RWPE2 (cell line): Measurements from ENCODE around the gene POLDIP3.

ENCODE experiments used
- ATAC-seq: fragments of 200-7000 bp; cut with Tn5 transposase; 3 replicates; pipeline ENCODE4 v1.9.1; 2021; ENCODE audit warnings: low read depth
- DNase-seq: peaks from one replicate; pipeline ENCODE4 v3.0.0-alpha.2; 2020; ENCODE audit warnings: low spot score
- H3K27ac ChIP-seq: fragments of 450-650 bp; 2 replicates; pipeline ENCODE4 v1.5.1; 2017; ENCODE audit warnings: mild to moderate bottlenecking; ENCODE audit not compliant: poor library complexity, severe bottlenecking
- H3K27me3 ChIP-seq: fragments of 250-450 bp; sonication (Bioruptor Pico); 2 replicates; pipeline ENCODE4 v1.5.1; 2021; ENCODE audit warnings: mild to moderate bottlenecking, moderate library complexity; ENCODE audit not compliant: insufficient read depth, poor library complexity, severe bottlenecking
- H3K36me3 ChIP-seq: fragments of 250-450 bp; sonication (Bioruptor Pico); 2 replicates; pipeline ENCODE4 v1.5.1; 2020; ENCODE audit warnings: low read depth, mild to moderate bottlenecking, moderate library complexity
- H3K4me1 ChIP-seq: fragments of 250-450 bp; sonication (Bioruptor Pico); 2 replicates; pipeline ENCODE4 v1.5.1; 2021; ENCODE audit warnings: mild to moderate bottlenecking, moderate library complexity; ENCODE audit not compliant: insufficient read depth, poor library complexity, severe bottlenecking
- H3K4me3 ChIP-seq: fragments of 250-450 bp; sonication (Bioruptor Pico); 2 replicates; pipeline ENCODE4 v1.5.1; 2021; ENCODE audit warnings: mild to moderate bottlenecking, moderate library complexity; ENCODE audit not compliant: severe bottlenecking
- H3K9me3 ChIP-seq: fragments of 250-450 bp; sonication (Bioruptor Pico); 2 replicates; pipeline ENCODE4 v1.5.1; 2021; ENCODE audit warnings: mild to moderate bottlenecking, moderate library complexity; ENCODE audit not compliant: severe bottlenecking
- CTCF ChIP-seq: fragments of 450-650 bp; IDR thresholded peaks from one replicate; pipeline ENCODE4 v1.5.1; 2017; ENCODE audit warnings: mild to moderate bottlenecking, moderate library complexity; ENCODE audit not compliant: poor library complexity, severe bottlenecking

POLDIP3 gene

GRCh38 chr22:42623756-42624441 lies 9.2 kb upstream of the POLDIP3 start:
- peaks cover 57% of the 10 kb centered on the region for H3K36me3 ChIP-seq
- no peak overlapping the region for H3K4me3 ChIP-seq
- DNase-seq (no peak), ATAC-seq (no peak)
- H3K4me1 ChIP-seq = peaks cover 13% of the 10 kb centered on the region
- no peak for TF ChIP-seq CTCF
- no peaks in the 10 kb centered on the region for H3K27me3 ChIP-seq
- H3K9me3 ChIP-seq = no peaks in the 10 kb centered on the region
- H3K27ac ChIP-seq = no peak overlapping the region

GRCh38 chr22:42623301-42623751 lies 8.6 kb upstream of the POLDIP3 start:
- Histone ChIP-seq H3K4me3 (no peak overlapping the region), H3K27ac (no peak overlapping the region), H3K36me3 (peaks cover 51% of the 10 kb centered on the region), H3K9me3 (no peaks in the 10 kb centered on the region), H3K27me3 (no peaks in the 10 kb centered on the region), H3K4me1 (peaks cover 13% of the 10 kb centered on the region)
- no peak for TF ChIP-seq CTCF
- DNase-seq = no peak
- no peak for ATAC-seq

GRCh38 chr22:42622061-42622710 lies 7.5 kb upstream of the POLDIP3 start:
- Histone ChIP-seq H3K9me3 (no peaks in the 10 kb centered on the region), H3K4me1 (peaks cover 13% of the 10 kb centered on the region), H3K27me3 (no peaks in the 10 kb centered on the region), H3K27ac (peak overlapping the region; percentile 74), H3K4me3 (no peak overlapping the region), H3K36me3 (peaks cover 40% of the 10 kb centered on the region)
- ATAC-seq (no peak), DNase-seq (no peak)
- no peak for TF ChIP-seq CTCF

GRCh38 chr22:42621505-42622002 lies 6.9 kb upstream of the POLDIP3 start:
- ATAC-seq = peak; percentile 70
- H3K4me1 ChIP-seq = peaks cover 13% of the 10 kb centered on the region

More at GRCh38 chr22:42621505-42622002, 6.9 kb upstream of the POLDIP3 start:
- Histone ChIP-seq H3K4me3 (no peak overlapping the region), H3K27me3 (no peaks in the 10 kb centered on the region), H3K9me3 (no peaks in the 10 kb centered on the region), H3K36me3 (peaks cover 34% of the 10 kb centered on the region), H3K27ac (peak overlapping the region; percentile 74)
- peak; percentile 89 for TF ChIP-seq CTCF
- DNase-seq = no peak
